NOMO-1 treated with DMSO at 0.1 percent for 48 hours (cell line): ENCODE measurements around the gene LCAT.
"Not testable (repeated sequence)": the region's sequence is repeated elsewhere in the genome, so short reads cannot be mapped to it uniquely, and the experiment has no call there.

Experiments
- DNase-seq: peaks from one replicate; lab custom pipeline; 2025; ENCODE audit not compliant: unreplicated experiment; lab: John Stamatoyannopoulos, UW

The LCAT gene

GRCh38 chr16:67950335-67950843, 6.5 kb upstream of the LCAT start:
- no peak for DNase-seq

DNA sequence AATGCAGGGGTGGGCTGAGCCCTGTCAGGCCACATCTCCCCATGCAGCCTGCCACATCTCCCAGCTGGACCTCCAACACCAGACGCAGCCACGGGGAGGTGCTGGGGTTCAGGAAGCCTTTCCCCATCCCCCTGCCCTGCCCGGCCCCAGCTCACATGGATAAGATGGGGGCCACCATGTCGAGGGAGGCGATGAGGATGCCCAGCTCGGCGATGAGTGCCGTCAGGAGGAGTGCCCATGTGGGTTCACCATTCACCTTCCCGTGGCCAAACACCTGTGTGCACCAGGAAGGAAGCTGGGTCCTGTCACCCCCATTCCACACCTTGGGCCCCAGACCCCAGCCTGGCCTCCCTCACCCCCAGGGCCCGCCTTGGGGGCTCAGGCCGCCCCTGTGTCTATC, 5.7 kb upstream of the LCAT start:
- no peak for DNase-seq

GRCh38 chr16:67948015-67948414, 4.1 kb upstream of the LCAT start:
- no peak for DNase-seq

DNA sequence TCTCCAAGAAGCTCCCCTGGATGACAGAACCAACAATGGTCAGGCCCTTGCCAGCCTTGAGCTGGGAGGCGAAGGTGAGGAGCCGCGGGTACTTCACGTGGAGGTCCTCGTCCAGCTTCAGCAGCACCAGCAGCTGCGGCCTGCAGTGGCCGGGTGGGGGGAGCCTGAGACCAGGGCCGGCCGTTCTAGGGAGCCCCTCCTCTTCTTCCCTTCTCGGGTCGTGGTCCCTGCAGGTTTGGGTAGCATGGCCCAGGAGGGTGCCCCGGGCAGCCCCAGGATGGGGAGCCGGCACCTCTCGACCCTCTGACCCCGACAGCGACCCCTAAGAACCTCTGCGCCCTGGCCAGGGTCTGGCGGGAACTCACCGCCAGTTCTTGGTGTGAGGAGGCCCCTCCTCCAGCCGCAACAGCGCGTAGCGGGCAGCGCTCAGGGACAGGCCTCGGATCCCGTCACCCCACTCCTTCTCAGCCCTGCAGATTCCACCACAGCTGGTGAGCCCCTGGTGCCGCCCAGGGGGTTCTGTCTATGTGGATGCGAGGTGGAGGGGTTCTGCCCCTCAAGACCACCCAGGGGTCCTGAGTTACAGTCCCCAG, 3.1 kb upstream of the LCAT start:
- DNase-seq, result no peak

DNA sequence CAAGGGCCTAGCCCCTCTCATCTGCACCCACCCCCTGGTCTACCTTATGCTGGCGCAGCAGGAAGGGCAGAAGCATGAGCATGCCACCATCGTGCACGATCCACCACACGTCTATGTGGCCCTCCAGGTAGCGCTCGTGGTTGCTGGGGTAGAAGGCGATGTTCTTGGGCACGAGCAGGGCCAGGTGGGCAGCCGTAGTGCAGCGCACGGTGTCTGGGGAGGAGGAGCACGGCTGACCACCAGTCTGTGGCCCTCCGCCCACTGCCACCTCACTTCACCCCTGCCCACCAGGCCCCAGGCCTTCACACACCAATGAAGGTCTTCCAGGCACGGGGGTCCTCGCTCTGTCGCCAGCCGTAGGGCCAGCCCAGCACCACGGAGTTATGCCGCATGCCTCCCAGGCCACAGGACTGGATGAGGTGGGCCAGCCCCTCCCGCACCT, 2.2 kb upstream of the LCAT start:
- DNase-seq, result no peak

DNA sequence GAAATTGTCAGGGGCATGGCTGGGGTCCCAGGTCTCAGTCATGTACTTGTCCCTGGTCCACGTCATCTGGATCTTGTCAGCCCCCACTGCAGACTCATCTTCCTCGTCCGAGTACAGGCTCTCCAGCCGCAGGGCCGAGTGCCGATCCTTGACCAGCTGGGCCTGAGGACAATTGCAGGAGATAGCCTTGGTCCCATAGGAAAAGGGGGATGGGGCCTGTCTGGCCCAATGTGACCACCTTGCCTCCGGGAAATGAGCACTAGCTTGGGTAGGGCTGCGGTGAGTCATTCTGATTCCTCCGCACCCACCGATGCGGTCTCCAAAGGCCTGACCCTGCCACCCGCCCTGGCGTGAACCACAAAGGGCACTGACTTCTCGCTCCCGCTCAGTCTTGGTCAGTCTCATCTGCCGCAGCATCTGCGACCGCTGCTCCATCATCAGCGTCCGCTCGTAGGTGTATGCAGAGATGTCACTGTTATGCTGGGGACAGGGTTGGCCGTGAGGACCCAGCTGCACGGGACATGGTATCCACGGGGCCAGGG, 1.5 kb upstream of the LCAT start:
- DNase-seq, result no peak

DNA sequence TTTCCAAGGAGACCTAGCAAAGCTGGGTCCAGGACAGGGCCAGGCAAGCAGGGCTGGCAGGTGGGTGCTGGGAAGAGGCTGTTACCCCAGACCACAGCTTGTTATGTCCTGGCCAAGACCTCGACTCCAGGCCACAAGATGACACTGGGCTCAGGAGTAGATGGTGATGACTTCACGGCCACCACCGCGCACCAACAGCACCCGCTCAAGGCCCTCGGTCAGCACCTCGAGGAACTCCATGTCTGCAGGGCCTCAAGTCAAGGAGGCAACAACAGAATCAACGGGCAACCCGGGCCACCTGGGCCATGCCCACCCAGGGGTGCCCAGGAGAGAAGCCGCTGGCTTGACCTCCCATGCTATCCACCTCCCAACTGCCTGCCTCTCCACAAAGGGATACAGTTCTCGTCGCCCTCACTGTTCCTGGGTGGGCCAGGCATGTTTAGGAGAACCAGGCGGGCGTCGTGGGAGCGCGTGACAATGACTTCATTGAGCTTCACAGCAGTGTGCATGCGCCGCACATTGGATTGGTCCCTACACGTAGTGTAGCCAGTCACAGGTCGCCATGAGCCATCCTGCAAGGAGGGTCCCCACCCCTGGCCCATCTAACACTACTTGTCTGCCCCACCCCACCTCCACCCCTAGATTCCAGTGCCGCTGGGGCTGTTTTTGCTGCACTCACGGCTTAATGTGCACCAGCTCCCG, 921 bp upstream of the LCAT start:
- DNase-seq, result no peak

DNA sequence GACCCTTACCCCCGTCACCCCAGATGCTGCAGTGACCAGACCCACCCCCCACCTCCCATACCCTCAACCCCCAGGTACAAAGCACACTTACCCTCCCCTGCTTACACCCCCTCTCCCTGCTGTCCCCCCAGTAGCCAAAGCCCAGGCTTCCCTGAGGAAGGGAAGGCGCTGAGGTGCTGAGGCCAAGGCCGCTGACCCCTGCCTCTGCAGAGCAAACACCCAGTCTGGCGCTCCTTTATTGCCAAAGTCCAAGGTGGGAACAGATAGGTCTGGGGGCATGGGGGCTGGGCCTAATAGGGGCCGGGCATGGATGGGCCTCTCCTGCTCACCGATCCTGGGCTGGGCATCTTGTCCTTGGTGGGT, 683 bp downstream of the LCAT start:
- DNase-seq, result no peak

DNA sequence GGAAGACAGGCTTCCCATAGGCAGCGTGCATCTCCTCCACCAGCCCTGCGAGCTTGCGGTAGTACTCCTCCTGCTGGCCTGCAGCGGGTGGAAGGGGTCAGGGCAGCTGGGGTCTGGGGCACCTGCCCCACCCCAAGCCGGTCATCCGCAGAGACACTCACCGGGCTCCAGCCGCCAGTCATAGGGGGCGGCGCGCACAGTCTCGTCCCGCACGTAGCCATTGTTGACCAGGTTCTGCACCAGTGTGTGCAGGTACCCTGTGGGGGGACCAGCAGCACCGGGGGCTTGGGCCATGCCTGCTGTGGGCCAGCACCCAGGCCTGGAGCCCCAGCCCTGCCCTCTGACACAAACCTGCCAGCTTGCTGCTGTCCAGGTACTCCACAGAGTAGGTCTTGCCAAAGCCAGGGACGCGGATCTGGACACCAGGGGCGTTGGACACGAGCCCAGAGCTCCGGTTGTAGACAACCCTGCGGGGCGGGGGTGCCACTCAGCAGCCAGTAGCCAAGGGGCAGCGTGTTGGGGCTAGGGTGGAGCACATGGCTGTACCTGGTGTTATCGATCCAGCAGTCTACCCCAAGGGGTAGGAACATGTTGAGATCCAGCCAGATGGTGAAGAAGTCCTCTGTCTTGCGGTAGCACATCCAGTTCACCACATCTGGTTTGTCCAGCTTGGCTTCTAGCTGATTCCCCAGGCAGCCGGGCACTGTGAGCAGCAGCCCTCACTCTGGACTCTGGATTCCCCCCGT, 1.2 kb downstream of the LCAT start:
- no peak for DNase-seq

DNA sequence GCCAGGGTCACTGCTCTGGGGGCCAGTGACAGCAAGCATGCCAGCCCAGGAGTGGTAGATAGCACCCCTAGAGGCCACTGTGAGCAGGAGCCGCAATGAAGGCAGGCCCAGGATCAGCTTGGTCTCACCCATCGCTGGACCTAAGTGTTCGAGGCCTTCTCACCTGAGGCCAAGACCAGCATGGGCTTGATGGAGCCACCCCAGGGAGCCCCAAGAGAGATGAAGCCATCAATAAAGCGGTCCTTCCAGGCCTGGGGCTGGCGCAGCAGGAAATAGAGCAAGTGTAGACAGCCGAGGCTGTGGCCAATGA, 1.8 kb downstream of the LCAT start:
- DNase-seq, result no peak

DNA sequence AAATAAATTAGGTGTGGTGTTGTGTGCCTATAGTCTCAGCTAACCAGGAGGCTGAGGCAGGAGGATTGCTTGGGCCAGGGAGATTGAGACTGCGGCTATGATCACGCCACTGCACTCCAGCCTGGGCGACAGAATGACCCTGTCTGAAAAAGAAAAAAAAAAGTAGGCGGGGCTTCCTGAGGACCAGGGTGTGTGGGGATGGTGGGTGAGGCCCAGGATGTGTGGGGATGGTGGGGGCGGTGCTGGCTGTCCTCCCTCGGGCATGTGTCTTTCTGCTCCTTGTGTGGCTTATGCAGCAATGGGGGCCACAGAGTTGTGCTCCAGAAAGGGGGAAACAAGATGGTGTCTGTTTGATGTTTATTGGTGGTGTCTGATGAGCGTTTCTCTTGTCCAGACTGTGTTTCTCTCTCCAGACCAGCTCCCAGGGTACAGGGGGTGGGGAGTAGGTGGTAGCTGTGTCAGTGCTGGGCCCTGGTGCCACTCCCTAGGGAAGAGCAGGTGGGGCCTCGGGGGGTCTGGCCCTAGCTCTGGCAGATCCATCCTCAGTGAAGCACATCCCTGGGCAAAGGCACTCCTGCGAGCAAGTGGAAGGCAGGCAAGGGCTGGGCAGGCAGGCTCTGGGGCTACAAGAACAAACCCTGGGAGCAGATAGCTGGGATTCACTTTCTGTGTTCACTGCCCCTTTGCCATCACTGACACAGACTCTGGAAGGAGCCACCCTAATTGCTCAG, 2.3 kb downstream of the LCAT start:
- no peak for DNase-seq

DNA sequence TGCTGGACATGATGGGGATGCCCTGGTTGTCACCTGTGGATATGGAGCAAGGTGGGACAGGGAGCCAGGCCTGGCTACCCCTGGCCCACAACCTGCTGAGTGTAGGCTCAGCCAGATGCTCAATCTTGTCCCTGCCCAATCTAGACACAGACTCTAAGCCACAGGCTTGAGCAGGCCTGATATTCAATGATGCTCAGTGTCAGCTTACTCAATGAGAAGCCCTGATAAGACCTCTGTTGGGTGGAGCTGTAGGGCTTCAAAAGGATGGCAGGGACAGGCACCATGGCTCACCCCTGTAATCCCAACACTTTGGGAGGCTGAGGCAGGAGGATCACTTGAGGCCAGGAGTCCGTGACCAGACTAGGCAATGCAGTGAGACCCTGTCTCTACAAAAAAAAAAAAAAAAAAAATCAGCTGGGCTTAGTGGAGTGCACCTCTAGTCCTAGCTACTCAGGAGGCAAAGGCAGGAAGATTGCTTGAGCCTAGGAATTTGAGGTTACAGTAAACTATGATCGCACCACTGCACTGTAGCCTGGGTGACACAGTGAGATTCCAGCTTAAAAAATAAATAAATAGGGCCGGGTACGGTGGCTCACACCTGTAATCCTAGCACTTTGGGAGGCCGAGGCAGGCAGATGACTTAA, 3.4 kb downstream of the LCAT start:
- no peak for DNase-seq

- DNase-seq, result no peak
These were observed 4.1 kb downstream of the LCAT start for GRCh38 chr16:67939507-67940445.

DNA sequence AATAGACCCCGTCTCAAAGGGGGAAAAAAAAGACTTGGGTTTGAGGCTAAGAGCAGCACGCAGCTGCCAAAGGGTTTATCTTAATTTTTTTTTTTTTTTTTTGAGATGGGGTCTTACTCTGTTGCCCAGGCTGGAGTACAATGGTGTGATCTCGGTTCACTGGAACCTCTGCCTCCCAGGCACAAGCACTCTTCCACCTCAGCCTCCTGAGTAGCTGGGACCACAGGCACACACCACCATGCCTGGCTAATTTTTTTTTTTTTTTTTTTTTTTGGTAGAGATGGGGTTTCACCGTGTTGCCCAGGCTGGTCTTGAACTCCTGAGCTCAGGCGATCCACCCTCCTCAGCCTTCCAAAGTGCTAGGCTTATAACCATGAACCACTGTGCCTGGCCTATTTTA, 6.2 kb downstream of the LCAT start:
- not testable (repeated sequence) for DNase-seq

DNA sequence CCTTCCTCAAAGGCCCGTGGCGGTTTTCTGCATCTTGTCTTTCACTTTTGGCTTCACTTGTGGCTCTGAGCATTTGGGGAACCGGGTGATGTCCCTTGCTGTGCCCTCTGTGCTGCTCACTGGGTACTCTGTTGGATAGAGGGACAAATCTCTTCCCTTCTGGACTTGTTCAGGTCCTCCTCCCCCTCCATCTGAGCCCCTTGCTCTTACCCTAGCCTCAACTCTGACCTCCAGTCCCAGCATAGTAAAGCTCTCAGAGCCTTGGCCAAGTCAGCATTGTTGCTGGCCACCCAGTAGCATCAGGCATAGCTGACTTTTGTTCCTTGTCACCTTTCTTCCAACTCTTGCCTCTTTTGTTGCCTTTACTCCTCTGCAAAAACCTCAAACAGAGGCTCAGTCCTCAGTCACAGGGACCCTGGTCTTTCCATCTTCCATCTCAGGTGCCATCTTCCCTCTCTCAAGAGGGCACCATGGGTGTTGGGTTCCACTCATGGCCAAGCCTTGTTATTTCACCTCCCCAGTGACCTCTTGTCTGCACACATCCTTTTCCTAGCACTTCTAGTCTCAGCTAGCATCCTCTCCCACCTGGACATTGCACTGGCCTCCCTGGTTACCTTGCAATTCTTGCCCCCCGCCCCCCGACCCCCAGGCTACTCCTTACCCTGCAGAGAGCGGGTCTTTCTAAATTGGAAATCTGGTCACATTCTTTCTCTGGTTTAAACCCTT, 6.9 kb downstream of the LCAT start:
- peak; percentile 99 for DNase-seq

GRCh38 chr16:67936124-67936879, 7.6 kb downstream of the LCAT start, which contains the start of gene PSMB10:
TSS of gene PSMB10 (minus strand) at chr16:67936850. CDS start at chr16:67936749, 101 bp downstream.
- peak; percentile 36 for DNase-seq

GRCh38 chr16:67935402-67936123, 8.4 kb downstream of the LCAT start:
- peak; percentile 96 for DNase-seq

DNA sequence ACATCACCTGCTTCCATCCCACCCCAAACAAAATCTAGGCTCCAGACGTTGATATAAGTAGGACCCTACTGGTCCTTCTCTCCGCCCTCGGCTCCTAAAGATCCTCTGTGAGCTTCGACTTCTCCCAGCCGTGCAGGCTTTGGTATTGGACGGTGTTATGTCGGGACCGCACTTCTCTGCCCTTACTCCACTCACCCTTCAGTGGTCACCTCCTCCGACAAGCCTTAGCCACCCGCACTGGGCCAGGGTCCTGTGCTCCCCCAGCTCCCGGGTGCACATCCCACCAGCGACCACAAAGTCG, 8.9 kb downstream of the LCAT start:
- DNase-seq, result no peak
